ENCODE results near the gene RANGAP1.

- TF ChIP-seq POLR2AphosphoS5 (IDR thresholded peaks at IDR 0.05) (peak; percentile 61 to 79), EP300 (IDR thresholded peaks at IDR 0.05) (no peak), CTCF (IDR thresholded peaks at IDR 0.05) (no peak)
Observed at GRCh38 chr22:41217553-41218157, 68.3 kb downstream of the RANGAP1 start.
